CD4-positive, alpha-beta T cell (primary cell): Measurements from ENCODE around the gene GABRB1. TPM values are rescaled to one million over a fixed set of nuclear protein-coding genes. Genes with fewer than 3 reads are reported as not detected.

Experiments
- ATAC-seq: fragments of 200-7000 bp; cut with Tn5 transposase; one replicate; pipeline ENCODE4 v1.10.0; 2022; ENCODE audit warnings: mild to moderate bottlenecking; ENCODE audit not compliant: poor library complexity
- CTCF ChIA-PET: fragments of 350-600 bp; sonication (Branson Sonifier 250); formaldehyde crosslinking; loops from one replicate; lab custom pipeline; 2021; ENCODE audit warnings: antibody characterized with exemption, inconsistent platforms; lab: Charles Lee
- POLR2A ChIA-PET: fragments of 350-600 bp; sonication (Branson Sonifier 250); formaldehyde crosslinking; loops from one replicate; lab custom pipeline; 2021; ENCODE audit warnings: antibody characterized with exemption, inconsistent platforms; lab: Charles Lee
- DNase-seq, 14 experiments: peaks; one replicate each; pipeline ENCODE4 v3.0.0-alpha.2; 2013 to 2020; ENCODE audit warnings: mixed read lengths in 2 of 14
- H3K27ac ChIP-seq, 2 donors: one replicate each; pipeline versions ENCODE4 v1.5.1 to v1.7.0; 2013; ENCODE audit warnings: low read length in 2 of 2, low read depth in 1 of 2, mild to moderate bottlenecking in 1 of 2
- H3K27me3 ChIP-seq, 2 experiments: 1 replicate in 1 of 2; 2 replicates in 1 of 2; pipeline versions ENCODE4 v1.6.1 to v1.7.0; 2013; ENCODE audit warnings: low read length in 2 of 2, control low read depth in 1 of 2, mild to moderate bottlenecking in 1 of 2, moderate library complexity in 1 of 2; ENCODE audit not compliant: insufficient read depth in 2 of 2, control insufficient read depth in 1 of 2
- H3K36me3 ChIP-seq: one replicate; pipeline ENCODE4 v1.6.1; 2013; ENCODE audit warnings: low read length, control low read depth; ENCODE audit not compliant: insufficient read depth
- H3K4me1 ChIP-seq: one replicate; pipeline ENCODE4 v1.6.1; 2013; ENCODE audit warnings: low read length, control low read depth; ENCODE audit not compliant: insufficient read depth
- H3K4me3 ChIP-seq: one replicate; pipeline ENCODE4 v1.5.1; 2013; ENCODE audit warnings: mild to moderate bottlenecking, low read length, moderate library complexity
- H3K9me3 ChIP-seq, 2 experiments: 1 replicate in 1 of 2; 2 replicates in 1 of 2; pipeline versions ENCODE4 v1.6.1 to v1.7.0; 2013; ENCODE audit warnings: low read length in 2 of 2, mild to moderate bottlenecking in 2 of 2, control low read depth in 1 of 2, moderate library complexity in 1 of 2; ENCODE audit not compliant: control insufficient read depth in 1 of 2, insufficient read depth in 1 of 2
- H3K27ac Mint-ChIP-seq: one replicate; pipeline ENCODE4 v1.8.0; 2020; ENCODE audit warnings: mixed read lengths
- H3K27me3 Mint-ChIP-seq: one replicate; pipeline ENCODE4 v1.8.0; 2021; ENCODE audit warnings: mixed read lengths
- H3K36me3 Mint-ChIP-seq: one replicate; pipeline ENCODE4 v1.8.0; 2021; ENCODE audit warnings: low read depth, mixed read lengths
- H3K4me1 Mint-ChIP-seq: one replicate; pipeline ENCODE4 v1.8.0; 2021; ENCODE audit warnings: low read depth, mixed read lengths
- H3K4me3 Mint-ChIP-seq: one replicate; pipeline ENCODE4 v1.8.0; 2020; ENCODE audit warnings: mild to moderate bottlenecking, mixed read lengths
- H3K9me3 Mint-ChIP-seq: one replicate; pipeline ENCODE4 v1.8.0; 2020; ENCODE audit warnings: mixed read lengths
- intact Hi-C, 2 experiments: fragments of 100-400 bp; cut with DNase I in 1 of 2; cut with micrococcal nuclease in 1 of 2; formaldehyde crosslinking; loops; one replicate each; pipeline versions ENCODE4 v1.15.1 to v1.9.0; 2023 to 2025; cut with DNase I, micrococcal nuclease
- total RNA-seq, 174 experiments: library from RNA in 2 of 174; stranded (reverse) in 2 of 174; gene quantifications; one replicate each; pipeline ENCODE4 v1.2.3 and lab custom pipeline; 2021 to 2026
- TF ChIP-seq, protein P1 (sequence below): fragments of 200-600 bp; IDR thresholded peaks from one replicate; pipeline ENCODE4 v1.8.0; 2022; ENCODE audit warnings: antibody characterized with exemption, mild to moderate bottlenecking

The GABRB1 gene
- total RNA-seq, 2 experiments from 2014 or later = not detected

- TF ChIP-seq, protein P1, sequence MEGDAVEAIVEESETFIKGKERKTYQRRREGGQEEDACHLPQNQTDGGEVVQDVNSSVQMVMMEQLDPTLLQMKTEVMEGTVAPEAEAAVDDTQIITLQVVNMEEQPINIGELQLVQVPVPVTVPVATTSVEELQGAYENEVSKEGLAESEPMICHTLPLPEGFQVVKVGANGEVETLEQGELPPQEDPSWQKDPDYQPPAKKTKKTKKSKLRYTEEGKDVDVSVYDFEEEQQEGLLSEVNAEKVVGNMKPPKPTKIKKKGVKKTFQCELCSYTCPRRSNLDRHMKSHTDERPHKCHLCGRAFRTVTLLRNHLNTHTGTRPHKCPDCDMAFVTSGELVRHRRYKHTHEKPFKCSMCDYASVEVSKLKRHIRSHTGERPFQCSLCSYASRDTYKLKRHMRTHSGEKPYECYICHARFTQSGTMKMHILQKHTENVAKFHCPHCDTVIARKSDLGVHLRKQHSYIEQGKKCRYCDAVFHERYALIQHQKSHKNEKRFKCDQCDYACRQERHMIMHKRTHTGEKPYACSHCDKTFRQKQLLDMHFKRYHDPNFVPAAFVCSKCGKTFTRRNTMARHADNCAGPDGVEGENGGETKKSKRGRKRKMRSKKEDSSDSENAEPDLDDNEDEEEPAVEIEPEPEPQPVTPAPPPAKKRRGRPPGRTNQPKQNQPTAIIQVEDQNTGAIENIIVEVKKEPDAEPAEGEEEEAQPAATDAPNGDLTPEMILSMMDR = no peak
- ChIA-PET CTCF (no interaction called here), POLR2A (no interaction called here)
- H3K27ac Mint-ChIP-seq = no peak overlapping the region
- H3K36me3 Mint-ChIP-seq = no peaks in the 10 kb centered on the region
- no peaks in the 10 kb centered on the region for H3K27me3 Mint-ChIP-seq
- H3K36me3 ChIP-seq = no peaks in the 10 kb centered on the region
- no peak overlapping the region for H3K4me3 ChIP-seq
- H3K4me1 Mint-ChIP-seq = no peaks in the 10 kb centered on the region
- no peaks in the 10 kb centered on the region for H3K4me1 ChIP-seq
- H3K4me3 Mint-ChIP-seq = no peak overlapping the region
- H3K9me3 Mint-ChIP-seq = no peaks in the 10 kb centered on the region
- no peaks in the 10 kb centered on the region for H3K9me3 ChIP-seq
- DNase-seq (no peak), ATAC-seq (no peak)
- H3K27me3 ChIP-seq = no peaks in the 10 kb centered on the region
- no peak overlapping the region for H3K27ac ChIP-seq
- intact Hi-C loops = no loop called here
Observed at GRCh38 chr4:47238667-47239066, 207.3 kb downstream of the GABRB1 start.

GRCh38 chr4:47239649-47240048, 208.3 kb downstream of the GABRB1 start:
- Histone ChIP-seq H3K36me3 (no peaks in the 10 kb centered on the region), H3K4me3 (no peak overlapping the region), H3K27ac (no peak overlapping the region), H3K9me3 (no peaks in the 10 kb centered on the region), H3K4me1 (no peaks in the 10 kb centered on the region), H3K27me3 (no peaks in the 10 kb centered on the region)
- intact Hi-C loops = no loop called here
- no peaks in the 10 kb centered on the region for H3K27me3 Mint-ChIP-seq
- no peak for ATAC-seq
- H3K4me1 Mint-ChIP-seq = no peaks in the 10 kb centered on the region
- H3K9me3 Mint-ChIP-seq = no peaks in the 10 kb centered on the region
- ChIA-PET POLR2A (no interaction called here), CTCF (no interaction called here)
- H3K4me3 Mint-ChIP-seq = no peak overlapping the region
- H3K36me3 Mint-ChIP-seq = no peaks in the 10 kb centered on the region
- no peak overlapping the region for H3K27ac Mint-ChIP-seq
- TF ChIP-seq, protein P1 = no peak
- no peak for DNase-seq

- Histone ChIP-seq H3K4me1 (no peaks in the 10 kb centered on the region), H3K27me3 (peaks cover 0 to 9% of the 10 kb centered on the region in 2 experiments), H3K27ac (no peak overlapping the region), H3K9me3 (peaks cover 0 to 7% of the 10 kb centered on the region in 2 experiments), H3K36me3 (no peaks in the 10 kb centered on the region), H3K4me3 (no peak overlapping the region)
- POLR2A ChIA-PET = no interaction called here
- TF ChIP-seq, protein P1 = no peak
- H3K27me3 Mint-ChIP-seq = peaks cover 10% of the 10 kb centered on the region
- intact Hi-C loops = no loop called here
- CTCF ChIA-PET = no interaction called here
- H3K36me3 Mint-ChIP-seq = no peaks in the 10 kb centered on the region
- no peak overlapping the region for H3K4me3 Mint-ChIP-seq
- H3K4me1 Mint-ChIP-seq = no peaks in the 10 kb centered on the region
- H3K9me3 Mint-ChIP-seq = no peaks in the 10 kb centered on the region
- no peak for DNase-seq
- no peak for ATAC-seq
- H3K27ac Mint-ChIP-seq = no peak overlapping the region
Observed at GRCh38 chr4:47251348-47252135, 220.2 kb downstream of the GABRB1 start.
